HCT116 (cell line): Measurements from ENCODE around the gene TMCC1. TPM values are rescaled to one million over a fixed set of nuclear protein-coding genes. Genes with fewer than 3 reads are reported as not detected.

ENCODE experiments used
- ATAC-seq: fragments of 200-7000 bp; cut with Tn5 transposase; 2 replicates; pipeline ENCODE4 v1.9.1; 2020; ENCODE audit warnings: mild to moderate bottlenecking, moderate library complexity
- BruUV-seq: library from RNA; stranded (reverse); fragments of 400-500 nt; replicated peaks from 2 replicates; lab custom pipeline; 2021; lab: Mats Ljungman, UMichigan
- CTCF ChIA-PET: fragments of 300-600 bp; sonication (Branson Sonifier 250); formaldehyde crosslinking; loops from one replicate; lab custom pipeline; 2021; ENCODE audit warnings: antibody characterized with exemption; lab: Charles Lee
- POLR2A ChIA-PET: fragments of 300-600, 350-600 bp; sonication (Branson Sonifier 250); formaldehyde crosslinking; loops from one replicate; lab custom pipeline; 2021; ENCODE audit warnings: antibody characterized with exemption; lab: Charles Lee
- RAD21 ChIA-PET, 2 experiments: fragments of 300-600 bp; sonication (Branson Sonifier 250); formaldehyde crosslinking; loops; one replicate each; lab custom pipeline; 2023; ENCODE audit warnings: low total read pairs in 2 of 2; ENCODE audit not compliant: uncharacterized antibody in 2 of 2, unreplicated experiment in 2 of 2, low non-redundant PET in 1 of 2; lab: Charles Lee
- DNase-seq: peaks from one replicate; pipeline ENCODE4 v3.0.0-alpha.2; 2010; ENCODE audit warnings: low read depth, low spot score
- H2AFZ ChIP-seq: fragments of 200-600 bp; shearing (Covaris generic), sonication (generic); 2 replicates; pipeline ENCODE4 v1.6.1; 2017; ENCODE audit warnings: low read depth, mixed run types, mixed read lengths, antibody characterized with exemption, low read length; ENCODE audit not compliant: poor library complexity, severe bottlenecking
- H3K27ac ChIP-seq: 2 replicates; pipeline ENCODE4 v1.5.1; 2012; ENCODE audit warnings: low read depth, low read length
- H3K27me3 ChIP-seq: fragments of 200-600 bp; sonication (generic); 2 replicates; pipeline ENCODE4 v1.6.1; 2016; ENCODE audit warnings: mixed run types, low read length, mixed read lengths; ENCODE audit not compliant: insufficient read depth
- H3K36me3 ChIP-seq, 2 experiments: fragments of 200-500 bp in 1 of 2; fragments of 200-600 bp in 1 of 2; sonication (Bioruptor generic) in 1 of 2; sonication (generic) in 1 of 2; 2 replicates each; pipeline versions ENCODE4 v1.5.1 to v1.6.1; 2014 to 2016; ENCODE audit warnings: low read length in 2 of 2, inconsistent platforms in 1 of 2, mixed read lengths in 1 of 2, mixed run types in 1 of 2; ENCODE audit not compliant: insufficient read depth in 2 of 2, control insufficient read depth in 1 of 2
- H3K4me1 ChIP-seq, 2 experiments: fragments of 200-600 bp in 1 of 2; sonication (generic) in 1 of 2; 2 replicates each; pipeline versions ENCODE4 v1.5.1 to v1.6.1; 2012 to 2017; ENCODE audit warnings: low read length in 2 of 2, inconsistent platforms in 1 of 2, mild to moderate bottlenecking in 1 of 2, mixed read lengths in 1 of 2, mixed run types in 1 of 2, moderate library complexity in 1 of 2; ENCODE audit not compliant: insufficient read depth in 2 of 2, control insufficient read depth in 1 of 2
- H3K4me2 ChIP-seq: fragments of 200-600 bp; sonication (generic); 2 replicates; pipeline ENCODE4 v1.6.1; 2017; ENCODE audit warnings: mixed run types, low read length, mixed read lengths
- H3K4me3 ChIP-seq, 2 experiments: fragments of 200-600 bp in 1 of 2; sonication (generic) in 1 of 2; replicated peaks in 1 of 2; 2 replicates each; pipeline ENCODE4 v1.5.1; 2011 to 2016; ENCODE audit warnings: low read length in 2 of 2, control low read depth in 1 of 2, low read depth in 1 of 2, mild to moderate bottlenecking in 1 of 2, mixed read lengths in 1 of 2, mixed run types in 1 of 2
- H3K79me2 ChIP-seq: fragments of 200-600 bp; sonication (generic); 2 replicates; pipeline ENCODE4 v1.6.1; 2017; ENCODE audit warnings: mild to moderate bottlenecking, mixed run types, low read length, moderate library complexity, mixed read lengths; ENCODE audit not compliant: insufficient read depth
- H3K9ac ChIP-seq: fragments of 200-600 bp; sonication (generic); 2 replicates; pipeline ENCODE4 v1.6.1; 2016; ENCODE audit warnings: low read length, mixed read lengths
- H3K9me2 ChIP-seq: fragments of 200-600 bp; sonication (generic), shearing (Covaris generic); 2 replicates; pipeline ENCODE4 v1.6.1; 2017; ENCODE audit warnings: mixed run types, mild to moderate bottlenecking, moderate library complexity; ENCODE audit not compliant: insufficient read depth
- H3K9me3 ChIP-seq, 2 experiments: fragments of 200-500 bp in 1 of 2; fragments of 200-600 bp in 1 of 2; sonication (Bioruptor generic) in 1 of 2; sonication (generic) in 1 of 2; 2 replicates each; pipeline ENCODE4 v1.6.1; 2014 to 2017; ENCODE audit warnings: low read length in 2 of 2, mixed read lengths in 2 of 2, inconsistent platforms in 1 of 2, low read depth in 1 of 2, mild to moderate bottlenecking in 1 of 2, mixed run types in 1 of 2, moderate library complexity in 1 of 2; ENCODE audit not compliant: control insufficient read depth in 1 of 2, insufficient read depth in 1 of 2
- H4K20me1 ChIP-seq: fragments of 200-600 bp; sonication (generic), shearing (Covaris generic); 2 replicates; pipeline ENCODE4 v1.6.1; 2017; ENCODE audit warnings: mixed run types, mild to moderate bottlenecking, moderate library complexity; ENCODE audit not compliant: insufficient read depth
- EGR1 ChIP-seq: IDR thresholded peaks from 2 replicates; pipeline ENCODE4 v1.6.1; 2012; ENCODE audit warnings: low read depth
- MAX ChIP-seq: IDR thresholded peaks from 2 replicates; pipeline ENCODE4 v1.6.1; 2012
- POLR2A ChIP-seq: IDR thresholded peaks from 2 replicates; pipeline ENCODE4 v1.7.0; 2011; ENCODE audit warnings: borderline replicate concordance; ENCODE audit not compliant: insufficient read depth, insufficient read length; ENCODE audit errors: extremely low read depth
- POLR2AphosphoS5 ChIP-seq: IDR thresholded peaks from 2 replicates; pipeline ENCODE4 v1.6.1; 2011; ENCODE audit warnings: mild to moderate bottlenecking, low read depth, low read length, moderate library complexity
- RAD21 ChIP-seq: IDR thresholded peaks from 2 replicates; pipeline ENCODE4 v1.6.1; 2012; ENCODE audit warnings: low read depth, mild to moderate bottlenecking
- REST ChIP-seq: IDR thresholded peaks from 2 replicates; pipeline ENCODE4 v1.6.1; 2012; ENCODE audit warnings: low read depth
- SP1 ChIP-seq: IDR thresholded peaks from 2 replicates; pipeline ENCODE4 v1.6.1; 2012; ENCODE audit warnings: low read depth
- SRF ChIP-seq: IDR thresholded peaks from 2 replicates; pipeline ENCODE4 v1.6.1; 2012; ENCODE audit warnings: low read depth
- TCF7L2 ChIP-seq: IDR thresholded peaks from 2 replicates; pipeline ENCODE4 v1.7.0; 2011; ENCODE audit warnings: borderline replicate concordance, inconsistent platforms; ENCODE audit not compliant: insufficient read depth, insufficient read length; ENCODE audit errors: extremely low read depth
- ZFX ChIP-seq: fragments of 450-650 bp; IDR thresholded peaks from 2 replicates; pipeline ENCODE4 v1.6.1; 2017
- ZNF274 ChIP-seq: fragments of 200-500 bp; sonication (Bioruptor generic); IDR thresholded peaks from 2 replicates; pipeline ENCODE4 v1.6.1; 2014; ENCODE audit warnings: mild to moderate bottlenecking, low read depth, low read length, inconsistent platforms
- intact Hi-C: fragments of 100-400 bp; cut with micrococcal nuclease; formaldehyde crosslinking; loops from 2 replicates; pipeline ENCODE4 v1.10.0; 2022
- total RNA-seq: library from RNA; stranded (reverse); gene quantifications from one replicate; pipeline ENCODE4 v1.2.1, GENCODE V29; 2021; ENCODE audit not compliant: unreplicated experiment

The TMCC1 gene
- total RNA-seq, 1 experiment from 2014 or later, result 32.5 TPM

GRCh38 chr3:129622933-129623332 is 270.6 kb downstream of the TMCC1 start:
- no peak overlapping the region for H3K9ac ChIP-seq
- no peak overlapping the region for H3K27ac ChIP-seq
- no peak overlapping the region for H3K4me2 ChIP-seq
- H3K79me2 ChIP-seq, result no peaks in the 10 kb centered on the region
- RAD21 ChIA-PET, result interaction anchor here in 1 of 2 experiments (0.6 kb wide), 1 partner anchor 175 kb away, joined by 4 read pairs; no protein-coding TSS in a partner anchor
- no peaks in the 10 kb centered on the region for H3K27me3 ChIP-seq
- ATAC-seq (no peak), DNase-seq (no peak)
- POLR2A ChIA-PET, result interaction anchor here (0.5 kb wide), 1 partner anchor 139 kb away, joined by 3 read pairs; no protein-coding TSS in a partner anchor
- no peaks in the 10 kb centered on the region for H3K9me2 ChIP-seq
- TF ChIP-seq MAX, result no peak
- no peak for TF ChIP-seq TCF7L2
- TF ChIP-seq EGR1, result no peak
- no peak for TF ChIP-seq POLR2AphosphoS5
- TF ChIP-seq RAD21, result no peak
- no peak for TF ChIP-seq ZNF274
- intact Hi-C loops, result no loop called here
- H3K9me3 ChIP-seq, result no peaks in the 10 kb centered on the region
- CTCF ChIA-PET, result interaction anchor here (1.2 kb wide), 1 partner anchor 311 kb away, joined by 3 read pairs; no protein-coding TSS in a partner anchor
- no peaks in the 10 kb centered on the region for H4K20me1 ChIP-seq
- H3K36me3 ChIP-seq, result no peaks in the 10 kb centered on the region
- H3K4me3 ChIP-seq, result no peak overlapping the region
- H2AFZ ChIP-seq, result no peak overlapping the region
- no TSS peak for BruUV-seq
- peaks cover 15 to 19% of the 10 kb centered on the region in 2 experiments for H3K4me1 ChIP-seq

- RAD21 ChIA-PET, result interaction anchor here in 1 of 2 experiments (0.6 kb wide), 1 partner anchor 175 kb away, joined by 4 read pairs; no protein-coding TSS in a partner anchor
- intact Hi-C loops, result no loop called here
- no peak overlapping the region for H3K4me3 ChIP-seq
- H2AFZ ChIP-seq, result no peak overlapping the region
- CTCF ChIA-PET, result interaction anchor here (1.2 kb wide), 1 partner anchor 312 kb away, joined by 3 read pairs; no protein-coding TSS in a partner anchor
- POLR2A ChIA-PET, result interaction anchor here (0.5 kb wide), 1 partner anchor 139 kb away, joined by 3 read pairs; no protein-coding TSS in a partner anchor
- BruUV-seq, result no TSS peak
- H3K4me1 ChIP-seq, result peaks cover 15 to 19% of the 10 kb centered on the region in 2 experiments
- no peak overlapping the region for H3K27ac ChIP-seq
- no peaks in the 10 kb centered on the region for H3K27me3 ChIP-seq
- ATAC-seq (no peak), DNase-seq (no peak)
- no peaks in the 10 kb centered on the region for H3K9me3 ChIP-seq
- no peaks in the 10 kb centered on the region for H3K79me2 ChIP-seq
- H3K9me2 ChIP-seq, result no peaks in the 10 kb centered on the region
- no peaks in the 10 kb centered on the region for H3K36me3 ChIP-seq
- H3K4me2 ChIP-seq, result no peak overlapping the region
- no peak overlapping the region for H3K9ac ChIP-seq
- H4K20me1 ChIP-seq, result no peaks in the 10 kb centered on the region
- TF ChIP-seq SP1, result no peak
- TF ChIP-seq SRF, result no peak
- TF ChIP-seq EGR1, result no peak
- no peak for TF ChIP-seq ZNF274
- TF ChIP-seq POLR2AphosphoS5, result no peak
- no peak for TF ChIP-seq ZFX
- TF ChIP-seq TCF7L2, result no peak
- no peak for TF ChIP-seq REST
- no peak for TF ChIP-seq POLR2A
- no peak for TF ChIP-seq RAD21
- no peak for TF ChIP-seq MAX
Observed at GRCh38 chr3:129622226-129622874, 271.2 kb downstream of the TMCC1 start.
